Measurements from ENCODE around the gene FOXN3. TPM values are rescaled to one million over a fixed set of nuclear protein-coding genes. Genes with fewer than 3 reads are reported as not detected.

FOXN3 gene
- total RNA-seq, 4 donors from 2014 or later = 99.6 to 172 (median 103) TPM

- peaks cover 67% of the 10 kb centered on the region in 2 donors for H3K4me1 ChIP-seq
- H3K4me3 ChIP-seq = no peak overlapping the region
- DNase-seq = no peak
- peaks cover 0 to 10% of the 10 kb centered on the region in 2 donors for H3K36me3 ChIP-seq
- H3K27me3 ChIP-seq = no peaks in the 10 kb centered on the region
- in situ Hi-C loops (cut with MboI; ENCODE audit: low sequenced_read_pairs in 4 of 4) (loop anchor here in 2 of 4 donors (25.0 kb wide), 1 partner anchor 369 kb away; no protein-coding TSS in a partner anchor), intact Hi-C loops (cut with DNase I; ENCODE audit: low total_unique reads) (no loop called here)
- H3K9me3 ChIP-seq = no peaks in the 10 kb centered on the region
- H3K27ac ChIP-seq = peak overlapping the region in 3 of 4 donors; percentile 56 to 82 (median 77)
- TF ChIP-seq CTCF (IDR thresholded peaks at IDR 0.05 in 4 of 5, conservative IDR thresholded peaks at IDR 0.05 in 1 of 5) (no peak), POLR2A (IDR thresholded peaks at IDR 0.05) (no peak)
- ATAC-seq = no peak
These were observed 10.7 kb downstream of the FOXN3 start for GRCh38 chr14:89406361-89406760.

GRCh38 chr14:89405712-89406111 is 11.3 kb downstream of the FOXN3 start:
- peaks cover 0 to 4% of the 10 kb centered on the region in 2 donors for H3K36me3 ChIP-seq
- H3K9me3 ChIP-seq = no peaks in the 10 kb centered on the region
- H3K27ac ChIP-seq = no peak overlapping the region
- no peaks in the 10 kb centered on the region for H3K27me3 ChIP-seq
- no peak overlapping the region for H3K4me3 ChIP-seq
- ATAC-seq (no peak), DNase-seq (no peak)
- H3K4me1 ChIP-seq = peaks cover 67 to 70% of the 10 kb centered on the region in 2 donors
- in situ Hi-C loops (cut with MboI; ENCODE audit: low sequenced_read_pairs in 4 of 4) (loop anchor here in 2 of 4 donors (25.0 kb wide), 1 partner anchor 368 kb away; no protein-coding TSS in a partner anchor), intact Hi-C loops (cut with DNase I; ENCODE audit: low total_unique reads) (no loop called here)
- TF ChIP-seq CTCF (IDR thresholded peaks at IDR 0.05 in 4 of 5, conservative IDR thresholded peaks at IDR 0.05 in 1 of 5) (no peak), POLR2A (IDR thresholded peaks at IDR 0.05) (no peak)

- DNase-seq = no peak
- Histone ChIP-seq H3K27me3 (no peaks in the 10 kb centered on the region), H3K27ac (no peak overlapping the region), H3K4me1 (peaks cover 56 to 68% of the 10 kb centered on the region in 2 donors), H3K9me3 (no peaks in the 10 kb centered on the region), H3K4me3 (no peak overlapping the region), H3K36me3 (no peaks in the 10 kb centered on the region)
- no peak for ATAC-seq
- TF ChIP-seq CTCF (IDR thresholded peaks at IDR 0.05 in 4 of 5, conservative IDR thresholded peaks at IDR 0.05 in 1 of 5) = no peak
- no peak for TF ChIP-seq POLR2A (IDR thresholded peaks at IDR 0.05)
- intact Hi-C loops (cut with DNase I; ENCODE audit: low total_unique reads) (no loop called here), in situ Hi-C loops (cut with MboI; ENCODE audit: low sequenced_read_pairs in 4 of 4) (loop anchor here in 2 of 4 donors (25.0 kb wide), 1 partner anchor 365 kb away; no protein-coding TSS in a partner anchor)
These were observed 14.7 kb downstream of the FOXN3 start for GRCh38 chr14:89402363-89402762.

- no peaks in the 10 kb centered on the region for H3K27me3 ChIP-seq
- intact Hi-C loops (cut with DNase I; ENCODE audit: low total_unique reads) = no loop called here
- H3K9me3 ChIP-seq = no peaks in the 10 kb centered on the region
- peaks cover 50 to 62% of the 10 kb centered on the region in 2 donors for H3K4me1 ChIP-seq
- peak in 1 of 2 donors; percentile 12 for ATAC-seq
- TF ChIP-seq POLR2A (IDR thresholded peaks at IDR 0.05) (no peak), CTCF (IDR thresholded peaks at IDR 0.05 in 4 of 5, conservative IDR thresholded peaks at IDR 0.05 in 1 of 5) (no peak)
- no peak overlapping the region for H3K27ac ChIP-seq
- no peak overlapping the region for H3K4me3 ChIP-seq
- in situ Hi-C loops (cut with MboI; ENCODE audit: low sequenced_read_pairs in 4 of 4) = loop anchor here in 2 of 4 donors (25.0 kb wide), 1 partner anchor 364 kb away; no protein-coding TSS in a partner anchor
- DNase-seq = no peak
- H3K36me3 ChIP-seq = no peaks in the 10 kb centered on the region
These were observed 15.3 kb downstream of the FOXN3 start for GRCh38 chr14:89401761-89402160.

Data from gastrocnemius medialis (tissue), 4 donors.